ENCODE results near the gene CCDC60. TPM values are rescaled to one million over a fixed set of nuclear protein-coding genes. Genes with fewer than 3 reads are reported as not detected.

Gene CCDC60
- polyA plus RNA-seq, 1 experiment = not detected

GRCh38 chr12:119363490-119363889, 29.0 kb downstream of the CCDC60 start:
- POLR2A ChIA-PET = no interaction called here
- CTCF ChIA-PET = interaction anchor here (0.7 kb wide), 1 partner anchor 52 kb away, joined by 4 read pairs; no protein-coding TSS in a partner anchor

GRCh38 chr12:119365451-119365850, 30.9 kb downstream of the CCDC60 start:
- no peak overlapping the region for H3K4me3 ChIP-seq (ENCODE audit: low read depth, low read length)
- H3K27ac ChIP-seq (ENCODE audit: low read depth, low read length) = no peak overlapping the region
- ChIA-PET CTCF (no interaction called here), POLR2A (no interaction called here)
- H3K27me3 ChIP-seq (ENCODE audit: control insufficient read depth, insufficient read depth, low read length) = no peaks in the 10 kb centered on the region
- TF ChIP-seq CTCF (IDR thresholded peaks at IDR 0.05; ENCODE audit: low read depth, low read length) = no peak
- no peak for DNase-seq (ENCODE audit: low read depth, low spot score)
- peaks cover 12% of the 10 kb centered on the region for H3K9me3 ChIP-seq (ENCODE audit: control insufficient read depth, insufficient read depth, low read length)

More at GRCh38 chr12:119363490-119363889, 29.0 kb downstream of the CCDC60 start:
- no peak for DNase-seq (ENCODE audit: low read depth, low spot score)
- peaks cover 8% of the 10 kb centered on the region for H3K9me3 ChIP-seq (ENCODE audit: control insufficient read depth, insufficient read depth, low read length)
- H3K27me3 ChIP-seq (ENCODE audit: control insufficient read depth, insufficient read depth, low read length) = no peaks in the 10 kb centered on the region
- no peak overlapping the region for H3K4me3 ChIP-seq (ENCODE audit: low read depth, low read length)
- H3K27ac ChIP-seq (ENCODE audit: low read depth, low read length) = no peak overlapping the region
- TF ChIP-seq CTCF (IDR thresholded peaks at IDR 0.05; ENCODE audit: low read depth, low read length) = no peak

- Histone ChIP-seq H3K9me3 (ENCODE audit: control insufficient read depth, insufficient read depth, low read length) (peaks cover 12% of the 10 kb centered on the region), H3K27me3 (ENCODE audit: control insufficient read depth, insufficient read depth, low read length) (no peaks in the 10 kb centered on the region), H3K4me3 (ENCODE audit: low read depth, low read length) (no peak overlapping the region), H3K27ac (ENCODE audit: low read depth, low read length) (no peak overlapping the region)
- CTCF ChIA-PET = no interaction called here
- POLR2A ChIA-PET = no interaction called here
- no peak for TF ChIP-seq CTCF (IDR thresholded peaks at IDR 0.05; ENCODE audit: low read depth, low read length)
- DNase-seq (ENCODE audit: low read depth, low spot score) = no peak
Observed at GRCh38 chr12:119366007-119366406, 31.5 kb downstream of the CCDC60 start.

GRCh38 chr12:119369161-119369560, 34.6 kb downstream of the CCDC60 start:
- no peak for TF ChIP-seq CTCF (IDR thresholded peaks at IDR 0.05; ENCODE audit: low read depth, low read length)
- Histone ChIP-seq H3K27ac (ENCODE audit: low read depth, low read length) (no peak overlapping the region), H3K9me3 (ENCODE audit: control insufficient read depth, insufficient read depth, low read length) (peaks cover 19% of the 10 kb centered on the region), H3K4me3 (ENCODE audit: low read depth, low read length) (no peak overlapping the region), H3K27me3 (ENCODE audit: control insufficient read depth, insufficient read depth, low read length) (no peaks in the 10 kb centered on the region)
- DNase-seq (ENCODE audit: low read depth, low spot score) = no peak
- ChIA-PET CTCF (no interaction called here), POLR2A (no interaction called here)

- H3K27me3 ChIP-seq (ENCODE audit: control insufficient read depth, insufficient read depth, low read length) = no peaks in the 10 kb centered on the region
- ChIA-PET POLR2A (no interaction called here), CTCF (no interaction called here)
- DNase-seq (ENCODE audit: low read depth, low spot score) = no peak
- H3K27ac ChIP-seq (ENCODE audit: low read depth, low read length) = no peak overlapping the region
- peaks cover 19% of the 10 kb centered on the region for H3K9me3 ChIP-seq (ENCODE audit: control insufficient read depth, insufficient read depth, low read length)
- no peak for TF ChIP-seq CTCF (IDR thresholded peaks at IDR 0.05; ENCODE audit: low read depth, low read length)
- H3K4me3 ChIP-seq (ENCODE audit: low read depth, low read length) = no peak overlapping the region
Observed at GRCh38 chr12:119369907-119370546, 35.5 kb downstream of the CCDC60 start.

Data from AG04450 (cell line).